Activated naive CD8-positive, alpha-beta T cell treated with anti-CD3 and anti-CD28 coated beads, Interleukin-2, amount 50 U/mL, for 16 hours (primary cell): Measurements from ENCODE around the gene SCP2D1.
"Not testable (repeated sequence)": the region's sequence is repeated elsewhere in the genome, so short reads cannot be mapped to it uniquely, and the experiment has no call there.

ENCODE experiments used
- DNase-seq: peaks from one replicate; pipeline ENCODE4 v3.0.0-alpha.2; 2020; ENCODE audit warnings: low read depth, low spot score

The SCP2D1 gene

DNA sequence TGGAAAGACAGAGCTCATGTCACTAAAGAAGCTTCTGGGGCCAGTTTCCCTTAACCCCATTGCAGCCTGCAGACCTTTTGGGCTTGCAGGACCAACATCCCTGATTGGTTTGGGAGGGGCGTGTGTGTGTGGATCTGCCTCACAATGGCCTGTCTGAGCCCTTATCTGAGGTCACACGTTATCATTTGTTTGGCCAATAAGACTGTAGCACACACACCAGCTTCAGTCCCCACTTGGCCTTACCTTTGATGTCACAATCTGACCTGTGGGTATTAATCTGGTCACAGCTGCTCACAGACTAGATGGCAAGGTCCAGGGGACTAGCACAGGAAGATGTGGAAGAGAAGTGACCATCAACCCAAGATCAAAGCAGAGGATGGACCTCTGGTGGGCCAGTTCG lies at the start of gene SCP2D1:
Gene SCP2D1 (plus strand): TSS at position 301 of the 400 bp plus-strand sequence. CDS start 33 bp downstream, at position 334.
- DNase-seq, result no peak

GRCh38 chr20:18767676-18768075 lies 45.9 kb upstream of the SCP2D1 start:
- DNase-seq, result no peak

GRCh38 chr20:18773566-18773965 lies 40.0 kb upstream of the SCP2D1 start:
- no peak for DNase-seq

DNA sequence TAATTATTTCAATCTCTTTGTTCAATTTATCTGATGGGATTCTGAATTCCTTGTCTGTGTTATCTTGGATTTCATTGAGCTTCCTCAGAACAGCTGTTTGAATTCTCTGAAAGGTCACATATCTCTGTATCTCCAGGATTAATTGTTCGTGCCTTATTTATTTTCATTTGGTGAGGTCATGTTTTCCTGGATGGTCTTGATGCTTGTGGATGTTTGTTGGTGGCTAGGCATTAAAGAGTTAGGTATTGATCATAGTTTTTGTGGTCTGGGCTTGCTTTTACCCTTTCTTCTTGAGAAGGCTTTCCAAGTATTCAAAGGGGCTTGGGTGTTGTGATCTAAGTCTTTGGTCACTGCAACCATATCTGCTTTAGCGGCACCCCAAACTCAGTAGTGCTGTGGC lies 39.4 kb upstream of the SCP2D1 start:
- DNase-seq, result no peak

GRCh38 chr20:18775633-18776032 lies 38.0 kb upstream of the SCP2D1 start:
- DNase-seq, result no peak

DNA sequence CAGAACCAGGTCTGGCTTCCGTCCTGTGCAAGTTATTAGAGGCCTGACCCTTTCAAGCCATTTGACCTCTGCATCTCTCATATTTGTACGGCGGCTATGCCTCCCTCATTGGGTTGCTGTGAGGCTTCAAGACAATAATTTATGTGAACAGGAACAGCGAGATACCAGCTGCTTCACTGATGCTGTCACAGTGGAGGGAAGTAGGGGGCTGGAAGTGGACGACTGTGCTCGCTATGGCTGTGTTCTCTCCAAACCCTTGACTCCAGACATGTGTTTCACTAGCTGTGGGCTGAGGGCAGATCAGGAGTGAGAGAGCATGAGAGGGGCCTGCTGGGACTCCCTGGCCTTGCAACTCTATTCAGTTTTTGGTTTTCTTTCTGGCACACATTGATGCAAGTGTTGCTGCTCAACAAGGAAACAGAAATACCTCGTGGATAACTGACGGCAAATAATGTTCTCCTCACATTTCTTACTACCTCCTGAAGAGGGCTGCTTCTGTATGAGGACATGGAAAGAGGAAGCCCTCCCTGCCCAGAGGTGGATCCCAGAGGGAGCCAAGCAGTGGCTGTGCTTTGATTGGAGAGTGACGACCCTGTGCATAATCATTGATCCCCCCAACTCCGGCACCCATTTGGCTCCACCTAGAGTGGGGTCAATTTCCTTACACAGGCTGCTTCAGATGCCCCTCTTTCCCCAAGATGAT lies 34.7 kb upstream of the SCP2D1 start:
- DNase-seq, result no peak

- DNase-seq, result no peak
Observed at GRCh38 chr20:18780385-18781130, 33.0 kb upstream of the SCP2D1 start.

GRCh38 chr20:18781509-18781908 lies 32.1 kb upstream of the SCP2D1 start:
- no peak for DNase-seq

GRCh38 chr20:18783385-18783959 lies 30.1 kb upstream of the SCP2D1 start:
- DNase-seq, result no peak

GRCh38 chr20:18787046-18787445 lies 26.5 kb upstream of the SCP2D1 start:
- DNase-seq, result not testable (repeated sequence)

DNA sequence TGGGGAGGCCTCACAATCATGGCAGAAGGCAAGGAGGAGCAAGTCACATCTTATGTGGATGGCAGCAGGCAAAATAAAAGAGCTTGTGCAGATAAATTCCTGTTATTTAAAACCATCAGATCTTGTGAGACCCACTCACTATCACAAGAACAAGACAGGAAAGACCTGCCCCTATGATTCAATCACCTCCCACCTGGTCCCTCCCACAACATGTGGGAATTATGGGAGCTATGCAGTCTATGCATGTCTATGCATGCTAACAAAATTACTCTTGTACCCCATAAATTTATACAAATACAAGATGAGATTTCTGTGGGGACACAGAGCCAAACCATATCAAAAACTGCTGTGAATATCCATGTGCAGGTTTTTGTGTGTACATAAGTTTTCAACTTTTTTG lies 25.6 kb upstream of the SCP2D1 start:
- no peak for DNase-seq

- no peak for DNase-seq
Observed at GRCh38 chr20:18790787-18791186, 22.8 kb upstream of the SCP2D1 start.

DNA sequence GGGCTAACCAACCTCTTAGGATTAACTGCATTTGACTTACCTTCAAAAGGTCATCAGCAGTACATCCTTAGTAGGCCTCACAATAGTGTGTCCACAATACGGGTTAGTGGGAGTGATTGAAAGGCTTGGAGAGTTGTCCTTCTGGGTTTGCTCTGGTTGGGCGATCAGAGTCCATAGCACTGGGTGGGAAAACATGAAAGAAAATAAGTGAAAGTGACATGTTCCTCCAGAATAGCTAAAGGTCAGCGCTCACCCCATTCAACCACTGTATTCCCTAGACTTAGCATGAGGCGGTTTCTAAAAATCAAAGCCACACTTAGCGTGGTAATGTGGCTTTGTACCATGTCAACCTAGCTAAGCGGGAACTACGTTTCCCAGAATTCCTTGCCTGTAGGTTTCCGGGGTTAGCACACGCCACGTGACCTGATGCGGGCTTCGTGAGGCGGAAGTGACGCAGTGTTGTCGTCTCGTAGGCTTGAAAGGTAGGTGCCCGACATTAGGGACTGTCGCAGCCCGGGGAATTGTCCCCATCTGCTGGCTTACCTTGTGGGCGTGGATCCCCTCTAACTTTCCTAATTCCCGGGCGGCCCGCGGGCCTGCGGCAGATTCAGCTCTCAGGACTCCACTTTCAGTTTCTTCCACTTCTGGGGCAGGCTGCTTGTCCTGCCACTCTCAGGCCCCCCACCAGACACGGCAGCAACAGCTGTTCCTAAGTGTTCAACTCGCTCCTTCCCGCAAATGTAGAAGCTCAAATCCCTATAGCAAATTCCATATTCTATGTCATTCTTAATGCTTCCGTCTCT lies 19.8 kb upstream of the SCP2D1 start:
- peak; percentile 67 for DNase-seq

- DNase-seq, result no peak
Observed at GRCh38 chr20:18794428-18794787, 19.2 kb upstream of the SCP2D1 start.

DNA sequence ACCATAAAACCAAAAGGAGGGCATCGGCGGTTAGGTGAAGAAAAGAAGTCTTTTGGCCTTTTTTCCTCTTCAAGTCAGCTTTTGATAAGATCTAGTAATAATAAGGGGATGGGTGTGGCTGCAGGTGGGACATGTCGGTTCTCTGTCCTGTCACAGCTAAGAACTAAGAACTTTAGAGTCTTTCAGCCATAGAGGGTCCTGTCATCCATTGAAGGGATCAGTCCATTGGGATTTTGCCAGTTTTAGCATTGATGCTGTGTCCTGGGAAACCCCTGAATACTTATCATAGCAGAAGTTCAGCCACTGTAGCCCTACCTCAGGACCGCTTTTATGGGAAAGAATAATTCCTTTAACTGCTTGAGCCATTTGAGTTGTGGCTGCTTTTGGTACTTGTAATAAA lies 18.2 kb upstream of the SCP2D1 start:
- no peak for DNase-seq

DNA sequence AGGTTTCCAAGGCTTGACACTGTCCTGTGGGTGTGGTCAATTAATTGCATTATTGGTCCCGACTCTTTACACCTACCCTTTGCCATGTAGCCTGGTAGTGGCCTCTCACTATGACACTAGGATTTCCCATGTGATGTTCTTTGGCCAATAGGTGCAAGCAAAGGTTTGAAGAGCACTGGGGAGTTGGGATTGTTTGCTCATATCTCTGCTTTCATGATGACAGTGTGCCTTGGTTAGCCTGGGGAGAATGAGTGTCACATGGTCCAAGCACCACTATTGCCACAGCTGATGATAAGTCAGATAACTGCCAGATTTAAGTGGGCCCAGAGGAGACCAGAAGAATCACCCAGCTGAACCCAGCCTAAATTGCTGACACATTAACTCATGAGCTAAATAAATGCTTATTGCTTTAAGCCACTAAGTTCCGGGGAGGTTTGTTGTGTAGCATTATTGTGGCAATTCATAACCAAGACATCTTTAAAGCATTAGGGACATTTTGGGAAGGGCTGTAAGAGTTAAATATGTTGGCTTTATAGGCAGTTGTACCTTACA lies 17.2 kb upstream of the SCP2D1 start:
- no peak for DNase-seq

- no peak for DNase-seq
Observed at GRCh38 chr20:18801516-18801915, 12.1 kb upstream of the SCP2D1 start.

DNA sequence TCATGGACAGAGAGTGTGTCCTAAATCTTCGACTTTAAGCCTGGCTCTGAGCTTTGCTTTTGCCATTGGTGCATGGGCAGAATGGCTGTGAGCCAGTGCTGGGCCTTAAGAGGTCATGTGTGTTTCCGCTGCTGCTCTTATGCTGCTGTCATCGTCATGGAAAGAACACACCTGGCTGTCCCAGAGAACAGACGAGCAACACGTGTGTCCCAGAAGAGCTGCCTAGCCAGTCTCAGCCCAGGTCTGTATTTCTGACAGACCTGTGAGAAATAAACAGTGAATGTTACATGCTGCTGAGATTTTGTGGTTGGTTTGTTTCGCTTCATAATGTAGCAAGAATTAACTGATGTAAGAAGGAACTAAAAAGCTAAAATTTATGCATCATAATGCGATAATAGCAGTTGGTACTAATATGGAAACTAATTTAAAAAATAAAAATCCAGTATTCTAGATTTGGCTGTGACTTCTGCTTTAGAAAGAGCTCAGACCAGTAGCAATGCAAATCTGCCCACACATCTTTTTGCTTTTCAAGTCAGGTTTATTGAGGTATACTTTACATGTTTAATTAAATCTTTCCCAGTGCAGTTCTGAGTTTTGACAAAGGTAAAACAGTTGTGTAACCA lies 11.5 kb upstream of the SCP2D1 start:
- no peak for DNase-seq

GRCh38 chr20:18805881-18806280 lies 7.7 kb upstream of the SCP2D1 start:
- no peak for DNase-seq

DNA sequence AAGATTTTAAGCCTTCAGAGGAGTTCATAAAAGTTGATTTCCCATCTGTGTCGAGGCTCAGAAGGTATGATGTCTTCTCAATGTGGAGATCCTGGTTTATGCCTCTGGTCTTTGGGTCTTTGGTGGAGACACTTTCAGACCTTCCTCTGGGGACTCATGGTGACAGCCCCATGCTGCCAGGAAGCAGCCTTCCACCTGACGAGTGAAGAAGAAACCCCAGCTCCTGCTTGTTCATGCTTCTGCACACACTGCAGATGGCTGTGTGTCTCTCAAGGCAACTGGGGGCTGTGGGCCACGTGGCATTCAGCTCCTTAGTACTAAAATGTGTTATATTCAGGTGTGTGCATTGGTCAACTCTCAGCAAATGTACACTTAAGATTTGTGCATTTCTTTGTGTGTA lies 4.9 kb upstream of the SCP2D1 start:
- DNase-seq, result no peak

- DNase-seq, result no peak
Observed at GRCh38 chr20:18811186-18811585, 2.4 kb upstream of the SCP2D1 start.
